ENCODE data around the gene MFF.

GRCh38 chr2:227389231-227389630 is 64.2 kb downstream of the MFF start:
- TF ChIP-seq, protein P1, sequence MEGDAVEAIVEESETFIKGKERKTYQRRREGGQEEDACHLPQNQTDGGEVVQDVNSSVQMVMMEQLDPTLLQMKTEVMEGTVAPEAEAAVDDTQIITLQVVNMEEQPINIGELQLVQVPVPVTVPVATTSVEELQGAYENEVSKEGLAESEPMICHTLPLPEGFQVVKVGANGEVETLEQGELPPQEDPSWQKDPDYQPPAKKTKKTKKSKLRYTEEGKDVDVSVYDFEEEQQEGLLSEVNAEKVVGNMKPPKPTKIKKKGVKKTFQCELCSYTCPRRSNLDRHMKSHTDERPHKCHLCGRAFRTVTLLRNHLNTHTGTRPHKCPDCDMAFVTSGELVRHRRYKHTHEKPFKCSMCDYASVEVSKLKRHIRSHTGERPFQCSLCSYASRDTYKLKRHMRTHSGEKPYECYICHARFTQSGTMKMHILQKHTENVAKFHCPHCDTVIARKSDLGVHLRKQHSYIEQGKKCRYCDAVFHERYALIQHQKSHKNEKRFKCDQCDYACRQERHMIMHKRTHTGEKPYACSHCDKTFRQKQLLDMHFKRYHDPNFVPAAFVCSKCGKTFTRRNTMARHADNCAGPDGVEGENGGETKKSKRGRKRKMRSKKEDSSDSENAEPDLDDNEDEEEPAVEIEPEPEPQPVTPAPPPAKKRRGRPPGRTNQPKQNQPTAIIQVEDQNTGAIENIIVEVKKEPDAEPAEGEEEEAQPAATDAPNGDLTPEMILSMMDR (IDR thresholded peaks at IDR 0.05; ENCODE audit: low read depth, low read length), result no peak
- TF ChIP-seq EZH2phosphoT487 (IDR thresholded peaks at IDR 0.05; ENCODE audit: low read depth), result no peak

Measured in OCI-LY3 (cell line).